ENCODE data around the gene TRAP1.

The TRAP1 gene

GRCh38 chr16:3720418-3720817 lies 3.1 kb upstream of the TRAP1 start:
- Histone ChIP-seq H4K20me1 (ENCODE audit: insufficient read depth) (no peaks in the 10 kb centered on the region; the same call in 1 of the 2 replicates), H3K4me1 (ENCODE audit: low read depth, poor library complexity, severe bottlenecking) (peaks cover 21% of the 10 kb centered on the region), H3K4me3 (IDR thresholded peaks at IDR 0.05; ENCODE audit: insufficient read depth, low read depth, low read length) (no peak overlapping the region), H3K36me3 (ENCODE audit: insufficient read depth) (no peaks in the 10 kb centered on the region), H2AFZ (ENCODE audit: low read depth) (no peak overlapping the region), H3K79me2 (ENCODE audit: insufficient read depth, low read depth) (peaks cover 19% of the 10 kb centered on the region), H3K9ac (no peak overlapping the region), H3K27me3 (ENCODE audit: insufficient read depth, low read depth) (no peaks in the 10 kb centered on the region), H3K27ac (no peak overlapping the region), H3K4me2 (no peak overlapping the region)
- no peak for TF ChIP-seq CTCF (conservative IDR thresholded peaks at IDR 0.05; ENCODE audit: low read depth, low read length)

- Histone ChIP-seq H4K20me1 (ENCODE audit: insufficient read depth) (no peaks in the 10 kb centered on the region), H3K27me3 (ENCODE audit: insufficient read depth, low read depth) (no peaks in the 10 kb centered on the region), H3K36me3 (ENCODE audit: insufficient read depth) (no peaks in the 10 kb centered on the region), H3K4me3 (IDR thresholded peaks at IDR 0.05; ENCODE audit: insufficient read depth, low read depth, low read length) (no peak overlapping the region), H3K9ac (no peak overlapping the region), H3K27ac (no peak overlapping the region), H2AFZ (ENCODE audit: low read depth) (no peak overlapping the region), H3K4me1 (ENCODE audit: low read depth, poor library complexity, severe bottlenecking) (peaks cover 34% of the 10 kb centered on the region), H3K4me2 (no peak overlapping the region), H3K79me2 (ENCODE audit: insufficient read depth, low read depth) (peaks cover 36% of the 10 kb centered on the region)
- no peak for TF ChIP-seq CTCF (conservative IDR thresholded peaks at IDR 0.05; ENCODE audit: low read depth, low read length)
These were observed 1.3 kb upstream of the TRAP1 start for GRCh38 chr16:3718628-3719027.

- Histone ChIP-seq H3K4me3 (IDR thresholded peaks at IDR 0.05; ENCODE audit: insufficient read depth, low read depth, low read length) (no peak overlapping the region), H3K27me3 (ENCODE audit: insufficient read depth, low read depth) (no peaks in the 10 kb centered on the region), H3K4me2 (peak overlapping the region; percentile 98), H3K9ac (peak overlapping the region; percentile 98), H2AFZ (ENCODE audit: low read depth) (peak overlapping the region; percentile 97), H3K27ac (peak overlapping the region; percentile 85), H3K79me2 (ENCODE audit: insufficient read depth, low read depth) (peaks cover 43% of the 10 kb centered on the region), H4K20me1 (ENCODE audit: insufficient read depth) (no peaks in the 10 kb centered on the region), H3K4me1 (ENCODE audit: low read depth, poor library complexity, severe bottlenecking) (peaks cover 40% of the 10 kb centered on the region), H3K36me3 (ENCODE audit: insufficient read depth) (no peaks in the 10 kb centered on the region)
- TF ChIP-seq CTCF (conservative IDR thresholded peaks at IDR 0.05; ENCODE audit: low read depth, low read length): no peak
These were observed 681 bp upstream of the TRAP1 start for GRCh38 chr16:3718019-3718391.

GRCh38 chr16:3716831-3717234 lies 491 bp downstream of the TRAP1 start:
- no peak for TF ChIP-seq CTCF (conservative IDR thresholded peaks at IDR 0.05; ENCODE audit: low read depth, low read length)
- Histone ChIP-seq H3K4me2 (peak overlapping the region; percentile 100), H3K27ac (peak overlapping the region; percentile 85), H3K9ac (peak overlapping the region; percentile 98), H3K4me1 (ENCODE audit: low read depth, poor library complexity, severe bottlenecking) (peaks cover 49% of the 10 kb centered on the region), H3K4me3 (IDR thresholded peaks at IDR 0.05; ENCODE audit: insufficient read depth, low read depth, low read length) (peak overlapping the region; percentile 11), H3K27me3 (ENCODE audit: insufficient read depth, low read depth) (no peaks in the 10 kb centered on the region), H4K20me1 (ENCODE audit: insufficient read depth) (no peaks in the 10 kb centered on the region), H3K79me2 (ENCODE audit: insufficient read depth, low read depth) (peaks cover 53% of the 10 kb centered on the region), H3K36me3 (ENCODE audit: insufficient read depth) (no peaks in the 10 kb centered on the region; the same call in 1 of the 2 replicates), H2AFZ (ENCODE audit: low read depth) (peak overlapping the region; percentile 97)

Measured in KMS-11 (cell line).